NCI-H1092 treated with DMSO at 0.1 percent for 48 hours (cell line): ENCODE results near the gene NEDD4L.

Experiments
- DNase-seq: peaks from one replicate; lab custom pipeline; 2025; lab: John Stamatoyannopoulos, UW

NEDD4L gene

DNA sequence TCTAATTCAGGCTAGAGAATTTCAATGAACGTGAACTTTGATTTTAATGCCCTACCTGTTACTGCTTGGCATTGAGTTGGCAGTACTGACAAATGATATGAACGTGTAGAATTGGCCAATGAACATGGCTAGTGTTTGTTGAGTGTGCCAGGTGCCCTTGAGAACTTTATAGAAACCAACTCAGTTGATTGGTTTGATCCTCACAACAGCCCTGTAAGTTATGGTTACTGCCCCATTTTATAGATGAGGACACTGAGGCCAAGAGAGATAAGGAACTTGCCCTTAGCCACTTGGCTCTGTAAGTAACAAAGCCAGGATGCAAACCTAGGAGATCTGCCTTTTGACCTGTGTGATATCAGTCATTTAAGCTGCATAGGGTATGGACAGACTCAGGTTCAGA lies 275.7 kb downstream of the NEDD4L start:
- no peak for DNase-seq

DNA sequence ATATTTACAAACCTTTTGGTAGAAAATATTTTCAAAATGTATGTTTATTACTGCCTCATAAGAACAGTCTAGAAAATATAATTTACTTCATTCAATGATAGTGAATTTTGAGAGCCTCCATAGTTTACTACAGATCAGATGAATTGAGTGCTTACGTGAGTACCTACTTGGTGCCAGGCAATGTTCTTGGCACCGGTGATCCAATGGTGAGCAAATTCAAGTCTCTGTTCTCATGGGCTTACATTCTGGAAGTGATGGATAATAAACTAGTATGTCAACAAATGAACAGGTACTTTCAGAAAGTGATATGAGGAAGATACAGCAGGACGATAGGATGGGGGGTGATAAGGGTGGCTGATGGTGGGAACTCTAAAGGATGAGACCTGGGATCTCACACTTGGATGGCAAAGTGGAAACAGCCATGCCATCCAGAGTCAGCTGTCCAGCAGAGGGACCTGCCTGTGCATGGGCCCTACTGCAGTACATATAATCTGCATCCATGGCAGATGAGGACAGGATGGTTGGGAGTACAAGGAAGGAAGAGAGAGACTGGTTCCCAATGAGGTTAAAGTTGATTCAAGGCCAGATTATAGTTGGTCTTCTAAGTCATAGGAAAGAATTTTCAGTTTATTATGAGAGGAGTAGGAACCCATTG lies 277.0 kb downstream of the NEDD4L start:
- no peak for DNase-seq

DNA sequence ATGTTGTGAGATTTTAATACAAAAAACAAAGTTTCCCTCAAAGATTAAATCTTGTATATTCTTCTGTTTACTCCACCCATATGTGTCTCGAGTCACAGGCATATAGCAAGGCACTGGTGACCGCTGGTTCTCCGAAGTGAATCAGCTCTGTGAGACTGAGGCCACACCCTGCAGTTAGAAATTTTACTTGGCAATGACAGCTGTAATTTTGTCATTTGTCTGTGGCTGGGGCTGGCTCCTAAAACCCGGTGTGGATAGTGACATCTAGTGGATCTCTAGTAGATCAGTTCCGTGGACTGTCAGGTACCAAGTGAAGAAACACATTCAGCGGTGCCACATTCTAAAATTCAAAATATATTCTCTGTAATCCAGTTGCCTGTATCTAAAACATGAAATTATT lies 278.0 kb downstream of the NEDD4L start:
- DNase-seq, result peak; percentile 85

DNA sequence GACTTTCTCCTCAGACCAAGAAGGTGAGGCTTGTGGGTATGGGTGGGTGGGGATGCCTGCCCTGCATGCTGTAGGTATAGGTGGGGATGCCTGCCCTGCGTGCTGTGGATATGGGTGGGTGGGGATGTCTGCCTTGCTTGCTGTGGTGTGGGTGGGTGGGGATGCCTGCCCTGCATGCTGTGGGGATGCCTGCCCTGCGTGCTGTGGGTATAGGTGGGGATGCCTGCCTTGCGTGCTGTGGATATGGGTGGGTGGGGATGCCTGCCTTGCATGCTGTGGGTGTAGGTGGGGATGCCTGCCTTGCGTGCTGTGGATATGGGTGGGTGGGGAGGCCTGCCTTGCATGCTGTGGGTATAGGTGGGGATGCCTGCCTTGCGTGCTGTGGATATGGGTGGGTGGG lies 278.4 kb downstream of the NEDD4L start:
- no peak for DNase-seq

DNA sequence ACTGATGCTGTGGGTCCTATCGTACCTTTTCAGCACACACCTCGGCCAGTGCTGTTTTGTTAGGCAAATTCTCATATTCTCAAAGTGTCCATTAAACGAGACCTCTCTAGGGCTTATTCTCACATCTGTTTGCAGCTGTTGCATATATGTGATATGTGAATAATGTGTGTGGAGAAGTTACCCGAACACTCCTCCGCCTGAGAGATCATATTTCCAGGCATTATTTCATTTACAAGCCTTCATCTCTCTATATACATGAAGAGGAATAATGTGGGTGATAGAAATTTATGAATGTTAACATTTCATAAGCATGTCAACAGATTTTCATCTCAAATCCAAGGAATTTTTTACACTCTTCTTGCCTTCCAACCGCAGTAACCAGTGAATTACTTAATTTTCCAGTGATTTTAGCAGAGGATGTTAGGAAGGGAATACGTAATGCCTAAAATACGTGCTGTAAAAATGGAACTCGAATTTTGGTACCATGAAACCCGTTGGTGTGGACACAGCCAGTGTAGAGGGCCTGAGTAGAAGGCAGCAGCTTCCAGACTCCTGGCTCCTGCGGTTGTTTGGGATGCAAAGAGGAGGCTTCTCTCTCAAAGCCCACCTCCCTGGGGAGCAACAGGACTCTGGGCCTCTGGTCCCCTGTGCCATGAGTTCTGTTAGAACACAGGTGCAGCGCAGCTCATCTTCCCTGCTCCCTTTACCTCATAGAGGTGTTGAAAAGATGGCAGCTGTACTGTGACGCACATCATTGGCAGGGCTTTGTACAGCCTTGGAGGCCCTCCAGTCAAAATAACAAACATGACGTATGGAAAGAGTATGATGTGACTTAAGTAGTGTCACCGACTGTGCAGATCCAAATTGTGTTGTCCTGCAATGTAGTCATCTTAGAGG lies 280.1 kb downstream of the NEDD4L start:
- no peak for DNase-seq

DNA sequence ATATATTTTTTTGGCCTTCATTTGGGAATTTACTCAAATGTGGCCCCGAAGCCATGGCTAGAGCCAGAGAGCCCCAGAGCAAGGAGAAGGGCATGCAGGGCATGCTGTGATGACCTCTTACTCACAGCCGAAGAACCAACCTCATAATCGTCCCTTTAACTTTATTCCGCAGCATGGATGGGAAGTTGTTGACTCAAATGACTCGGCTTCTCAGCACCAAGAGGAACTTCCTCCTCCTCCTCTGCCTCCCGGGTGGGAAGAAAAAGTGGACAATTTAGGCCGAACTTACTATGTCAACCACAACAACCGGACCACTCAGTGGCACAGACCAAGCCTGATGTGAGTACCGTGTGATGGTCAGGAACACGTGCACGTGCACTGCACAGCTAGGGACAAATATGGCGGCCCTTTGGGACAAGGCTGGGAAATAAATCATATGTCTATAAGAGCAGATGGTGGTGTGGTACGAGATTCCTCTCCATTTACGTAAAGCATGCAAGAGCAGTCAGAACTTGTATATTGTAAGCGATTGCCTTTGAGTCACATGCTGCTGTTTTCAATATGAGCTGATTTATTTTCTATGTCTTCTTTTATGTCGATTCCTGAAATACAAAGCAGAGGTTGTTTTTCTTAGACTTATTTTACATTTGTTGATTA lies 280.9 kb downstream of the NEDD4L start:
- no peak for DNase-seq

DNA sequence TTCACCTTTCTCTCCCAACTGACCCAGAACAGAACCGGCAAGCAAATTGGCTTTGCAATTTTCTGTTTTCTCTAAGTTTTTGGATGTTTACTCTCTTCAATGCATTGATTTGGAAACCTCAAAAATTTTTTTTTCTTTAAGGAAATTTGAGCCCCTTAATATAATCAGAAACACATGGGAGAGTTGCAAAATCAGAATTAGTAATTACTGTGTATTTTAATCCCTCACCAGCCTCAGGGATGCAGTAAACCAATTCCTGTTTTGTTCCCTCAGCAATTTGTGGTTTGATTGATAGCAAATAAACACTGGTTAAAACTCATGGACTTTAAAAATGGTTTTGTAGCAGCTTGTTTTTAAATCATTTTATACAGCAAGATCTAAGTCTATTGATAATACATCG lies 281.5 kb downstream of the NEDD4L start:
- no peak for DNase-seq

DNA sequence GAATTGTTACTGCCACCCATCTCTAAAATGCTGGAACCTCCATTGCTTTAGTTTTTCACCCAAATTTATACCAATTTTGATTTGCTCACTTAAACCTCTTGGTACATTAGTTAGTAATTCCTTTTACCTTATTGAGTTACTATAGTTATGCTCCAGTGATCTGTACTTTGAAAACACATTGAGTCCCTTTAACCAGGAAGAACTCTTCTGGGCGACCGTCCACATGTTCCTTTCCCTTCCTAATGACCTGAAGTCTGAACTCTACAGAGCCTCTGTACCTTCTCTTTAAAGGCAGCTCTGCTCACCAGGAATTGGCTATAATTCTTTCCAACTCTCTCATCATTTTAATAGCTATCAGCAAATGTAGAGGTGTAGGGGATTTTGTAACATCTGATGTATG lies 290.0 kb downstream of the NEDD4L start:
- no peak for DNase-seq

DNA sequence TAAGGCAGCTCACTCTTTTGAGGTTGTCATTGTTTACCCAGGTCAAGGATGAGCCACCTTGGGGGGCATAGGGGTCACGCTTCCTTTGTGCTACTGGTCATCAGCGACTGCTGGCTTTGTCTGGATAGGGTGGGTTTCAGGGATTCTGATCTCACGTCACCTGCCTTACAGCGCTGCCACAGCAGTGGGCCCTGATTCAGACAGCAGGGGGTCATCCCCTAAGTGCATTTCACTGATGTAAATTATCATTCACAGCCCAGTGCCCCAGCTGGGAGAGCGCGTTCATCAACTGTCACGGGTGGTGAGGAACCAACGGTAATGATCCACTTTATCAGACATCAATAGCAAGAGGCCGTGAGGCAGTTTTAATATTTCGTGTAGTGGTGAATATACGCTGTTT lies 291.2 kb downstream of the NEDD4L start:
- peak; percentile 68 for DNase-seq

DNA sequence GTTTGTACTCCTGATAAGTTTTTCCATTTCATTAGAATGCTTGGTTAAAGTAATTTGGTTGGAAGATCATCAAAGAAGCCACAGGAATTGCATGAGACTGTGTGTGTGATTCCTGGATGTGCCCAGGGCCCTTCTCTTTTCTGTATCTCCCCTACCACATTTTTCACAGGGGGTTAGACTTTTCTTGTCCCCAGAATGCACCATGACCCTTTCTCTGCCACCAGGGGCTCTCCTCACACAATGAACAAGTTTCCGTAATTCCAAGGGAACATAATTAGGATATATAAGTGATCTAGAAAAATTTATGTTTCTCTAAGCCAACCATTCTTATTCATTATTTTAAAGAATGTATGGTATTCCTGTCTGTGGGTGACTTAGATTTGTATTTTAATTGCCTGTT lies 291.8 kb downstream of the NEDD4L start:
- DNase-seq, result peak; percentile 36

DNA sequence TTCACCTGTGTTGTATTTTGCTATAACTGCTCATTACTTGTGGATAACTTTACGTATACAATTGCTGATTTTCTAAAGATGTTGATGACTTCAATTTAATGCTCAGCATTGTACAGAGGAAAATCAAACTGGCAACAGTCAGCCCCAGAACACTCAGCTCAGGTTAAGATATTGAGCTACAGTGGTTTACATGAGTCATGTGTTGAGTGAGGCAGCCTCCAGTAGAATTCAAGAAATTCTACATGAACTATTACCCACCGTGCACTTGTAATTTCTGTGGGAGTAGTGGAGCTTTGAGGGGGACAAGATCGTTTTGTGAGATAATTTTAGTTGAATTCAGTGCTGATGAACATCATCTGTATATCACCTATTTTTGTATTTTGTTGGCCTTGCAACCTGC lies 292.6 kb downstream of the NEDD4L start:
- no peak for DNase-seq

DNA sequence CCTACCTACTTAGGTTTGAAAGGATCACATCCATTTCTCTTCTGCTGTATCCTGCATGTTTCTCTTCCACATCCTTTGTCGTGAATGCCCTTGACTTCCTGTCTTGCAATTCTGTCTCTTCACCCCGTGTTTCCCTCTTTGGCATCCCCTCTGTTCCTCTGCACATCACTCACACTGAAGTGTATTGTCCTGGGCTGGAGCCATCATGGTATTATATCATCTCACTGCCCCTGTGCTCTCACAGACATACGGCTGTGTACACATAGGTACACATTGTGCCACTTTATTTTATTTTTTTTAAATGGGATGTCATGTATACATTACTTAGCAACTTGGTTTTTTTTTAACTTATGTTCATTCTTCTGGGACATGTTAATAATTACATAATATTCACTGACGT lies 293.3 kb downstream of the NEDD4L start:
- no peak for DNase-seq

DNA sequence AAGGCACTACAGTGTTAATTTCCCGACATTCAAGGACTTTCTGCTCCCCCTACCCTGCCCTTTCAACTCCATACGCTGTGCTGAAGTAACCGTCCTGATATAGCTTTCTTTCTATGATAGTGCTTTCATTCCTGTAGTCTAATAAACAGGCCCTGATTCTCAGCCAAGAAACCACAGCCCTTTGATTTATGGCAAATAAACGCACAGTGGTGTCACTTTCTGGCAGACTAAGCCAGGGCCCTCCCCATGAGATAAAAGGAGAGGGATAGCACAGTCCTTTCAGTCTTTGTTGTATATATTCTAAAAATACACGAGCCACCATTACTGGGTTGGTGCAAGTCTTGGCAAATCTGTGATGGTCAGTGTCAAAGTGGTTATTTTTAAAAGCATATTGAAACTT lies 293.7 kb downstream of the NEDD4L start:
- no peak for DNase-seq

DNA sequence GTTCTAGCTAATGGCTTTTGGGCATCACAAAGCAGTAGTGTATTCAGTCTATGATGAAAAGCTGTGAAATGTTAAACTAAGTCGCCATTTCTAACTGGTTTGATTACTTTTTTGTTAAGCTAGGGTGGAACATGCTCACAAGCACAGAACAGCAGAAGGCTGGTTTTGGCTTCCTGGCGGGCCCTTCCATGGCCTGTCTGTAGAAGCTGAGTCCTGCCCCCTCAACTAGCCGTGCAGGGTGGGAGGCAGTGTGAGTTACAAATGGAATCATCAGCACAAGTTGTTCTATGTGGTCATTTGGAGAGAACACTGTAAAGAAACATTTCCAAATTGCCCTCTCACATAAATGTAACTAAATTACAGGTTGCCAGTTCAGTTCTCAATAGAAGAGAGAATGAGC lies 294.1 kb downstream of the NEDD4L start:
- DNase-seq, result no peak

DNA sequence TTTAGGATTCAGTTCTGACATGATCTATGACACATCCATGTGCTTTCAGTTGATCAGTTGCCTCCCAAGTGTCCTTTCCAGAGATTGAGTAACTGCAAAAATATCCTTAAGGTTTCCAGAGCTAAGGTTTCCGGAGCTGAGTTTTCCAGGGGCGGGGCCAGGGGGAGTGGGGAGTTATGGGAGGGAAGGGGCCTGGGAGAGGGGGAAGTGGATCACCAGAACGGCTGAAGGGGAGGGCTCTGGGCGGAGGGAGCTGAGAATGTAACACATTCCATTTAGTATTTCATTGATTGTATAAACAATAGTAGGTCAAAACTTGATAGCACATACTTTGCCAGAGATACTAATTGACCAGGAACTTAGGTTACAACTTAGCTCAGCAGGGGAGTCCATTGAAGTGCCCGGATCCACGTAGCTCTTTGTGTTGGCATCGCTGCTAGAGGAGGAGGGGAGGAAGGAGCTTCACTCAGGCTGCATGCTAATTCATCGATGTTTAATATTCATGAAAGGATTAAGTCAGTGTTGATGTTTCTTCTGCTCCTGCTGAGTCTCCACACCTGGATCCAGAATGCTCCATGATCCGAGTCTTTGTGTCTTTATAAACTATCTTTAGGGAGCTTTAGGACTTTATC lies 295.1 kb downstream of the NEDD4L start:
- no peak for DNase-seq

DNA sequence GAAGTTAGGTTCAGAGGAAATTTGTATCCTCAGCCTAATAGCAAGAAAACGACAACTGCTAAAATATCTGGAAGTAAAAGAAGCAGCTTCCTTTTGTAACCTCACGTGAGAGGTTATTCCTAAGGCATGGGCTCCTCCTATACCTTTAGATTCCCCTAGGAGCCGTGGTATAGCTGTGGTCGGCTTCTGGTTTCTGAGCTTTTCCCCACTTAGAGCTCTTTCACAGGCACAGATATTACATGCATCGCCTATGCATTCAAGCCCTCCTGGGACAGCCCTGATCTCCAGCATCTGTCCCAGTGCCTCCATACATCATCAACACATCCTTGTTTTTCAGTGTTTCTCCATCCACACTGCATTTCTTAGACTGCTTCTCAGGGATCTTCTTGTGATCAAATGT lies 295.9 kb downstream of the NEDD4L start:
- no peak for DNase-seq

DNA sequence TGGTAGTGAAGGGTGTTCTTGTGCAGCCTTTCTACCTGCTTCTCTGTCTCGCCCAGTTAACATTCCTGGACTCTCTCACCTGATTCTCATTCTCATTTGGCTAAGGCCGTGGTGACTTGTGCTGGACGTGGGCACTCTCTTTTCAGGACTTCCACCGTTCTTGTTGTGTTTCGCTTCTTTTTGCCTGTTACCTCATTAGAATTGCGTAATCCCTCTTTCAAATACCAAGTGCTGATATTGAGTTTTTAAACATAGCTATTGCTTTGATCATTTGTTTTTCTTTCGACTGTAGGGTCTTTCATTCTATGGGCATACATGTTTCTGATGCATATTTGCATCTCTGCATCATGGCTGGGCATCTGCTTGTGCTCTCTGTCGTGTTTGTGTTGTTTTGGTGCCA lies 297.9 kb downstream of the NEDD4L start:
- no peak for DNase-seq

DNA sequence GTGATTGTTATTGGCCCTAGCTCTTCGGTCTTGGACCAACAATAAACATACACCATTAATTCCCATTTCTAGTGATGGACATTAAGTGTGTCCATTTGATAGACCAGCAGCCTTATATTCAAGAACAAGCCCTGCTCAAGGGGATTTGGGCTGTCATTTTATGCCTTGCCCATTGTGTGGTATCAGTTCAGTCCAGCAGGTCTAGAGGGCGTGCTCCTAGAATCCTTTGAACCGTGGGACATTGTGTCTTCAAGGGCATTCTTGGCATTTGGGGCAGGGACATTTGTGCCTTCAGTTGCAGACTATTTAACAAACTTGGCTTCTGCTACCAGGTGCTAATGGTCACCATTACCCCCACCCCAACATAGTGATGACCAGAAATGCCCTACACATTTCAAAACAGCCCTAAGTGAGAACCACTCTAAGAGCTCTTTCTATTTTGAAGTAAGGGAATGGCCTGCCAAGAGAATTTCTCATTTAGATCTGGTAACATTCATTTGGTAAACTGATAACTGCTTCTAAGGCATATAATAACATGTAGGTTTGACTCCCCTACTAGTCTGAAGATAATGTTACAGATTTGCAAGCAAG lies 300.1 kb downstream of the NEDD4L start:
- DNase-seq, result no peak

DNA sequence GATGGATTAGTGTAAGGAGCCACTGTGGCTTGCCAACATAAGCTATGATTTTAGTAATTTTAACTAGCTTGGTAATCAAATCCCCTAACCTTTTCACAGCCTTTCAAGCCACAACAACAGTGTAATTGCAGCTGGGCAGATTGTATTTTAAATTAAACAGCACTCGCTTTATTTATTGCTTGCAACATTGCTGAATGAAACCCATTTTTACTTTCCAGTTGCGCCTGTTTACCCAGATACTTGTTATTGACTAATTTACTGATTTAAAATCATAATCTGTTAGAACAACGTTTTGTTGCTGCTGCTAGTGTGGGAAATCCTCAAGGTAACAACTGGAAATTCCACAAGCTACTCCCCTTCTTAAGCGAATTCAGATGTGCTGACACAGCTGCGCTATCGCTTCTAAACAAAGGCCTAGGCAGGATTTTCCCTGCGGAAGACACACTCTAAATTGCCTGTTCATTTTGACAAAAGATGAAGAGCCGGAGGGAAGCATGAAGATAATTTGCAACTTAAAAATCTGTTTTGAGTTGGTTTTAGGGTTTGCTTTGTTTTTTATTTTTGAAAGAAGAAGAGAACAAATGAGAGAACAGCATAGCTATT lies 300.9 kb downstream of the NEDD4L start:
- peak; percentile 75 for DNase-seq

DNA sequence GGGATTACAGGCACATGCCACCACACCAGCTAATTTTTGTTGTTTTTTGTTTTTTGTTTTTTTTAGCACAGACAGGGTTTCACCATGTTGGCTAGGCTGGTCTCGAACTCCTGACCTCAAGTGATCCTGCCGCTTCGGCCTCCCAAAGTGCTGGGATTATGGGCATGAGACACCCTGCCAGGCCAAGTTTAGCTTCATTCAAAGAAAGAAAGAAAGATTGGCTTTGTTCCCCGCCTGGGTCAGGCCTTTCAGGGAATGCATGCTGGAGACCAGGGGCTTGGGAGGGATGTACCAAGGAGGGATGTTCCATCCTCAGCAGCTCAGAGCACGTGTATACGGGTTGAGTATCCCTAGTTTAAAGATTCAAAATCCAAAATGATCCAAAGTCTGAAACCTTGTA lies 301.8 kb downstream of the NEDD4L start:
- no peak for DNase-seq

DNA sequence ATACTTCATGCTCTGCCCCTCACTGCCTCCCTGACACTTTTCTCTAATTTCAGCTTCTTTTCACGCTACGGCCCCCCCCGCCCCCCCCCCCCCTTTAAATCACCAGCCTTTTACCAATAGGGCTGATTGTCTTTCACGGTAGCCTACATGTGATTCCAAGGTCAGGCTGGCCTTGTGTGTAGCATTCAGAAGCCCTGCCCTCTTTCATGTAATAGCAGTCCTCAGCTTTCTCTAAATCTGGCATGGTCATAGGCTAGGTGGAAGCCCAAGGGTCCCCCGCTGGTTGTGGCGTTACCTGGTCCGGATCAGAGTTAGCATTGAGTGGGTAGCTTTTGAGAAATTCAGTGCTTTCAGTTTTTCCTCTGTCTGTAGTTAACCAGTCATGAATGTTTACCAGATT lies 303.1 kb downstream of the NEDD4L start:
- no peak for DNase-seq

DNA sequence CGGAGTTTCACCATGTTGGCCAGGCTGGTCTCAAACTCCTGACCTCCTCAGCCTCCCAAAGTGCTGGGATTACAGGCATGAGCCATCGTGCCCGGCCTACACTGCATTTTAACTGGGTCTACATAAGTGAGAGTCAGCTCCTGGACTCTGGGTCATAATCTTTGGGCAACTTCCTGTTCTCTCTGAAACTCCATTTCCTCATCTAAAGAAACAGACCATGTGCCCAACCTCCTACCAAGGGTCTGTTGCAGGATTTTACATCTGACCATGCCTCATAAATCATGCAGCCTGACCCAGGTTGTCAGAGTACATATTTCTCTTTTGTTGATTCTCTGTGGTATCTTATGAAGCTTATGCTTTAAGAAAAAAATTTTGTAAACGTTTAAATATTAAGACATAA lies 304.5 kb downstream of the NEDD4L start:
- no peak for DNase-seq
